Trophoblast cell (in vitro differentiated cells and primary cell): ENCODE data around the gene RNF113B.

Experiments used
- DNase-seq, 2 donors: peaks; one replicate each; pipeline ENCODE4 v3.0.0-alpha.2; 2016
- H2AFZ ChIP-seq: 2 replicates; pipeline ENCODE4 v1.6.1; 2013; ENCODE audit warnings: low read length, moderate library complexity, mild to moderate bottlenecking; ENCODE audit not compliant: insufficient read depth, poor library complexity
- H2AK5ac ChIP-seq: 2 replicates; pipeline ENCODE4 v1.6.1; 2013; ENCODE audit warnings: mild to moderate bottlenecking, low read length
- H2BK120ac ChIP-seq: 2 replicates; pipeline ENCODE4 v1.6.1; 2013; ENCODE audit warnings: low read length, mild to moderate bottlenecking, moderate library complexity; ENCODE audit not compliant: insufficient read depth, poor library complexity
- H2BK12ac ChIP-seq: 2 replicates; pipeline ENCODE4 v1.6.1; 2013; ENCODE audit warnings: mild to moderate bottlenecking, low read length, moderate library complexity
- H2BK5ac ChIP-seq: 2 replicates; pipeline ENCODE4 v1.6.1; 2013; ENCODE audit warnings: low read length, low read depth, moderate library complexity, mild to moderate bottlenecking; ENCODE audit not compliant: poor library complexity
- H3K14ac ChIP-seq: 2 replicates; pipeline ENCODE4 v1.6.1; 2013; ENCODE audit warnings: mild to moderate bottlenecking, low read length
- H3K18ac ChIP-seq: 2 replicates; pipeline ENCODE4 v1.6.1; 2013; ENCODE audit warnings: mild to moderate bottlenecking, low read length
- H3K23ac ChIP-seq: 2 replicates; pipeline ENCODE4 v1.6.1; 2013; ENCODE audit warnings: low read length
- H3K27ac ChIP-seq: 2 replicates; pipeline ENCODE4 v1.5.1; 2013; ENCODE audit warnings: low read depth, mild to moderate bottlenecking, inconsistent platforms, low read length, moderate library complexity
- H3K27me3 ChIP-seq: 2 replicates; pipeline ENCODE4 v1.6.1; 2013; ENCODE audit warnings: inconsistent platforms, mild to moderate bottlenecking, low read length, moderate library complexity; ENCODE audit not compliant: insufficient read depth
- H3K36me3 ChIP-seq, 2 experiments: 1 replicate in 1 of 2; 2 replicates in 1 of 2; pipeline ENCODE4 v1.6.1; 2013; ENCODE audit warnings: low read length in 2 of 2, mild to moderate bottlenecking in 2 of 2, moderate library complexity in 1 of 2; ENCODE audit not compliant: insufficient read depth in 2 of 2, control insufficient read depth in 1 of 2
- H3K4ac ChIP-seq: 2 replicates; pipeline ENCODE4 v1.6.1; 2013; ENCODE audit warnings: low read depth, mild to moderate bottlenecking, low read length, moderate library complexity
- H3K4me1 ChIP-seq, 2 experiments: 1 replicate in 1 of 2; 2 replicates in 1 of 2; pipeline ENCODE4 v1.6.1; 2013; ENCODE audit warnings: low read length in 2 of 2, mild to moderate bottlenecking in 2 of 2, moderate library complexity in 1 of 2; ENCODE audit not compliant: insufficient read depth in 2 of 2, control insufficient read depth in 1 of 2
- H3K4me2 ChIP-seq: 2 replicates; pipeline ENCODE4 v1.6.1; 2013; ENCODE audit warnings: inconsistent platforms, mild to moderate bottlenecking, low read length, moderate library complexity
- H3K4me3 ChIP-seq: 2 replicates; pipeline ENCODE4 v1.5.1; 2013; ENCODE audit warnings: mild to moderate bottlenecking, low read depth, low read length, inconsistent platforms
- H3K79me1 ChIP-seq: one replicate; pipeline ENCODE4 v1.6.1; 2013; ENCODE audit warnings: low read length
- H3K79me2 ChIP-seq: 2 replicates; pipeline ENCODE4 v1.6.1; 2013; ENCODE audit warnings: low read length, mild to moderate bottlenecking; ENCODE audit not compliant: control insufficient read depth, insufficient read depth, poor library complexity
- H3K9ac ChIP-seq: 2 replicates; pipeline ENCODE4 v1.6.1; 2013; ENCODE audit warnings: mild to moderate bottlenecking, low read length
- H3K9me3 ChIP-seq: 2 replicates; pipeline ENCODE4 v1.6.1; 2013; ENCODE audit warnings: low read depth, mild to moderate bottlenecking, control low read depth, inconsistent platforms, low read length; ENCODE audit not compliant: insufficient read depth
- H4K12ac ChIP-seq: 2 replicates; pipeline ENCODE4 v1.6.1; 2013; ENCODE audit warnings: low read depth, mild to moderate bottlenecking, low read length, moderate library complexity
- H4K8ac ChIP-seq: 2 replicates; pipeline ENCODE4 v1.6.1; 2013; ENCODE audit warnings: low read depth, mild to moderate bottlenecking, low read length, moderate library complexity
- H4K91ac ChIP-seq: one replicate; pipeline ENCODE4 v1.6.1; 2013; ENCODE audit warnings: low read depth, mild to moderate bottlenecking, low read length, moderate library complexity
- WGBS: extraction: QIAGEN DNeasy Blood & Tissue Kit; methylation state at CpG from one replicate; pipeline ENCODE4 v1.1.7; 2013; ENCODE audit warnings: missing lambda C conversion rate; ENCODE audit not compliant: insufficient read length, insufficient coverage; ENCODE audit errors: extremely low coverage; 5-methylcytosine and 5-hydroxymethylcytosine counted together

RNF113B gene

DNA sequence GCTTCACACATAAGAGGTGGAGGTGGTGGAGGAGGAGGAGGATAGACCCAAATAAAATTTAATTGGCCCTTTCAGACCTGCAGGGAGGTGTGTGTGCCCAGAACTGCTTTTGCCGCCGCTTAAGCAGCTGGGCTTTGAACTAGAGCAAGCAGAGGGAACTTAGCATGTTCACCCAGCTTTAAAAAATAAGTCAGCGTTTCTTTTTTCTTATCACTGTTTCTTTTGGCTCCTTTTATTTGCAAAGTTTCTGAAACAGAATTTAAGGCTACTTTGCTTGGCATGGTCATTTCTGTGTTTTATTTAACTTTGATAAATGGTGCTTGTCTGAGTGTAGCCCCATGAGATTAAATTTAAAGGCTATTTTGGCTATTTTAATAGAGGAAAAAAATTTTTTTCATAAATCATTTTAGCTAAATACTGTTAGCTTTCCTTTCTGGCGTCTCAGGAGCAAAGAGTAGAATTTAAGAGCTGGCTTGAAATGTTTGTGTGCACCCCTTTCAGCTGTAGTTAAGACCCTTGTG lies 43.3 kb upstream of the RNF113B start:
- H2BK5ac ChIP-seq, result no peak overlapping the region
- no peak overlapping the region for H3K4me2 ChIP-seq
- H3K4me1 ChIP-seq, result peaks cover 1 to 6% of the 10 kb centered on the region in 2 experiments
- H3K23ac ChIP-seq, result no peak overlapping the region
- H3K9me3 ChIP-seq, result no peaks in the 10 kb centered on the region
- no peak overlapping the region for H3K27ac ChIP-seq
- no peaks in the 10 kb centered on the region for H3K79me2 ChIP-seq
- H2BK120ac ChIP-seq, result no peak overlapping the region
- no peak overlapping the region for H4K12ac ChIP-seq
- H3K4me3 ChIP-seq, result no peak overlapping the region
- no peaks in the 10 kb centered on the region for H3K27me3 ChIP-seq
- peaks cover 2% of the 10 kb centered on the region for H3K79me1 ChIP-seq
- H4K8ac ChIP-seq, result no peak overlapping the region
- H2AFZ ChIP-seq, result no peak overlapping the region
- no peak overlapping the region for H3K14ac ChIP-seq
- H4K91ac ChIP-seq, result no peak overlapping the region
- H3K9ac ChIP-seq, result no peak overlapping the region
- peaks cover 8 to 11% of the 10 kb centered on the region in 2 experiments for H3K36me3 ChIP-seq
- H3K18ac ChIP-seq, result no peak overlapping the region
- DNase-seq, result no peak
- H3K4ac ChIP-seq, result no peak overlapping the region
- WGBS, result no CpG with 5 or more reads among the region's 4 CpGs
- no peak overlapping the region for H2AK5ac ChIP-seq
- H2BK12ac ChIP-seq, result no peak overlapping the region

DNA sequence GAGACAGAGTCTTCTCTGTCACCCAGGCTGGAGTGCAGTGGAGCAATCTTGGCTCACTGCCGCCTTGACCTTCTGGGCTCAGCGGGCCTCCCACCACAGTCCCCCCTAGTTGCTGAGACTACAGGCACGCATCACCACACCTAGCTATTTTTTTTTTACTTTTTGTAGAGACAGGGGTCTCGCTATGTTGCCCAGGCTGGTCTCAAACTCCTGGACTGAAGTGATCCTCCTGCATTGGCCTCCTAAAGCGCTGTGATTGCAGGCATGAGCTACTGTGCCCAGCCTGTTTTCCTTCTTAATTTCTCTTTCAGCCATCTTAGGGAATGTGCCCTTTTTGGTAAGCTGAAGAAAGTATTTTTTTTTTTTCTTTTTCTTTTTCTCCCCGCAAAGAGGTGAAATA lies 42.6 kb upstream of the RNF113B start:
- no peaks in the 10 kb centered on the region for H3K9me3 ChIP-seq
- no peak overlapping the region for H2BK5ac ChIP-seq

DNA sequence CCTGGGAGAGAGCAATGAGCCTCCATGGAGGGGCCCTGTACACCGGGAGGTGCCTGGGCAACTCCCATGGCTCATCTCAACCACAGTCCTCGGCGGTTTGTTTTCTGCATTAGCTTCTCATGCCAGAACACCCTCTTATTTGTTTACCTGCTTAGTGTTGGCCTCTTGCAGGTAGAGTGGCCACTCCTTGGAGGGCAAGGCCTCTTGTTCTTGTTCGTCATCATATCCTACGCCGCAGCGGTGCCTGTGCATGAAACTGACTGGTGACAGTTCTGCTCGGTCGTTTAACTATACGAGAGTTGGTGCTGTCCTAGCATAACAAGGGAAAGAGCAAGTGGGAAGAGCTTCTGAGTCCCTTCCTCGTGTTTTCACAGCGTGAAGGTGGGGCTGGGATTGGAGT lies 40.5 kb upstream of the RNF113B start:
- Histone ChIP-seq H3K18ac (peak overlapping the region; percentile 63), H3K79me2 (no peaks in the 10 kb centered on the region), H3K9ac (no peak overlapping the region), H4K12ac (no peak overlapping the region), H3K36me3 (peaks cover 9 to 14% of the 10 kb centered on the region in 2 experiments), H2BK5ac (no peak overlapping the region), H2BK120ac (no peak overlapping the region), H3K4me3 (no peak overlapping the region), H4K8ac (no peak overlapping the region), H3K4me1 (peaks cover 7 to 9% of the 10 kb centered on the region in 2 experiments), H3K23ac (no peak overlapping the region), H4K91ac (no peak overlapping the region), H3K4me2 (no peak overlapping the region), H3K9me3 (no peaks in the 10 kb centered on the region), H3K4ac (no peak overlapping the region), H2BK12ac (no peak overlapping the region), H3K27me3 (no peaks in the 10 kb centered on the region), H3K14ac (no peak overlapping the region), H3K27ac (no peak overlapping the region), H2AK5ac (no peak overlapping the region), H3K79me1 (peaks cover 2% of the 10 kb centered on the region), H2AFZ (no peak overlapping the region)
- no CpG with 5 or more reads among the region's 12 CpGs for WGBS
- DNase-seq, result no peak

More for the DNA sequence above, 42.6 kb upstream of the RNF113B start:
- H3K27me3 ChIP-seq, result no peaks in the 10 kb centered on the region
- no peak overlapping the region for H2BK120ac ChIP-seq
- WGBS, result no CpG with 5 or more reads among the region's 6 CpGs
- H4K91ac ChIP-seq, result no peak overlapping the region
- no peak overlapping the region for H3K23ac ChIP-seq
- H3K27ac ChIP-seq, result no peak overlapping the region
- H3K9ac ChIP-seq, result no peak overlapping the region
- no peak overlapping the region for H2AK5ac ChIP-seq
- H3K4me2 ChIP-seq, result no peak overlapping the region
- H2AFZ ChIP-seq, result no peak overlapping the region
- peaks cover 4 to 6% of the 10 kb centered on the region in 2 experiments for H3K4me1 ChIP-seq
- H2BK12ac ChIP-seq, result no peak overlapping the region
- H4K12ac ChIP-seq, result no peak overlapping the region
- peaks cover 6 to 9% of the 10 kb centered on the region in 2 experiments for H3K36me3 ChIP-seq
- H4K8ac ChIP-seq, result no peak overlapping the region
- no peak overlapping the region for H3K4ac ChIP-seq
- H3K4me3 ChIP-seq, result no peak overlapping the region
- DNase-seq, result no peak
- no peaks in the 10 kb centered on the region for H3K79me2 ChIP-seq
- no peak overlapping the region for H3K18ac ChIP-seq
- H3K14ac ChIP-seq, result no peak overlapping the region
- peaks cover 2% of the 10 kb centered on the region for H3K79me1 ChIP-seq

DNA sequence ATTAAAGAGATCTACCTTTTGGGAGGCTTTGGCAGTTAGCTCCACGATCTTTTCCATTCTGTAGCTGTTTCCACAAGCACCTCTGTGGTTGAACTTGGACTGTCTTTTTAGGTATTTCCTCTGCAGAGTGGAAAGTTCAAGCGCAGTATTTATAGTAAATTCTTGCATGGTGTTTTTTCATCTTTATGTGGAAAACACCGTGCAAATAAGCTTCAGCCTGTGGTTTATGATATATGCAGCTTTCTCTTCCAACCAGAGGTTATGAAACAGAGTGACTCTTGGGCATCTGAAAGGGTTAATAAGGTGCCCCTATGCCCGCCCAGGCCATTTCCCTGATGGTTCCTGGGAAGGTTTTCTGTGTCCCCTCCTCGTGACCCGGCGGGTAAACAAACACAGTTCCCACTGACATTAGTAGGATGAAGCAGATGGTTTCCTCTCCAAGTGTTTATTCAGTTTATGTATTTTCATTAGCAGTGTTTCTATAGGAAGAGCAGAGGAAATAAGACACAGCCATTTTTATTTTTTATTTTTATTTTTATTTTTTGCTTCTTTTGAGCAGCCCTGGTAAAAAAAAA lies 39.7 kb upstream of the RNF113B start:
- Histone ChIP-seq H3K79me1 (peaks cover 2% of the 10 kb centered on the region), H2BK12ac (no peak overlapping the region), H3K36me3 (peaks cover 9 to 14% of the 10 kb centered on the region in 2 experiments), H3K4me2 (no peak overlapping the region), H4K8ac (no peak overlapping the region), H3K27ac (no peak overlapping the region), H2AK5ac (no peak overlapping the region), H3K4ac (no peak overlapping the region), H3K4me1 (peaks cover 4 to 11% of the 10 kb centered on the region in 2 experiments), H3K27me3 (no peaks in the 10 kb centered on the region), H4K12ac (no peak overlapping the region), H4K91ac (no peak overlapping the region), H3K9me3 (peaks cover under 1% of the 10 kb centered on the region), H2AFZ (no peak overlapping the region), H3K79me2 (no peaks in the 10 kb centered on the region), H3K18ac (no peak overlapping the region), H3K14ac (no peak overlapping the region), H3K4me3 (no peak overlapping the region), H3K23ac (no peak overlapping the region), H2BK5ac (no peak overlapping the region), H3K9ac (no peak overlapping the region), H2BK120ac (no peak overlapping the region)
- no CpG with 5 or more reads among the region's 7 CpGs for WGBS
- no peak for DNase-seq
